GM21576 (cell line): ENCODE results near the gene KCNAB1.
A peak's percentile ranks its signal among the peaks of the same experiment; 100 is the strongest.

Experiments
- ATAC-seq: cut with Tn5 transposase; IDR thresholded peaks from one replicate; pipeline ENCODE4 v1.9.1; 2021; ENCODE audit warnings: mild to moderate bottlenecking, moderate library complexity; ENCODE audit not compliant: unreplicated experiment

The KCNAB1 gene

GRCh38 chr3:156305672-156306071 lies 185.3 kb downstream of the KCNAB1 start:
- no peak for ATAC-seq

- no peak for ATAC-seq
Measured at GRCh38 chr3:156307704-156308103, 187.3 kb downstream of the KCNAB1 start.

GRCh38 chr3:156311431-156311830 lies 191.1 kb downstream of the KCNAB1 start:
- no peak for ATAC-seq

- no peak for ATAC-seq
Measured at GRCh38 chr3:156311930-156312329, 191.6 kb downstream of the KCNAB1 start.

- ATAC-seq: no peak
Measured at GRCh38 chr3:156316076-156316475, 195.7 kb downstream of the KCNAB1 start.

GRCh38 chr3:156317462-156318074 lies 197.2 kb downstream of the KCNAB1 start:
- ATAC-seq: no peak

- ATAC-seq: no peak
Measured at GRCh38 chr3:156321945-156322344, 201.6 kb downstream of the KCNAB1 start.

- ATAC-seq: no peak
Measured at GRCh38 chr3:156323466-156323865, 203.1 kb downstream of the KCNAB1 start.

- ATAC-seq: no peak
Measured at GRCh38 chr3:156330415-156330814, 210.0 kb downstream of the KCNAB1 start.

GRCh38 chr3:156332304-156332703 lies 211.9 kb downstream of the KCNAB1 start:
- no peak for ATAC-seq

GRCh38 chr3:156334841-156335545 lies 214.6 kb downstream of the KCNAB1 start:
- ATAC-seq: no peak

GRCh38 chr3:156339491-156339890 lies 219.1 kb downstream of the KCNAB1 start:
- no peak for ATAC-seq

GRCh38 chr3:156341332-156341731 lies 221.0 kb downstream of the KCNAB1 start:
- no peak for ATAC-seq

GRCh38 chr3:156341831-156342416 lies 221.5 kb downstream of the KCNAB1 start:
- peak; percentile 100 for ATAC-seq

- no peak for ATAC-seq
Measured at GRCh38 chr3:156344215-156344614, 223.8 kb downstream of the KCNAB1 start.

- no peak for ATAC-seq
Measured at GRCh38 chr3:156349111-156349510, 228.7 kb downstream of the KCNAB1 start.

GRCh38 chr3:156349978-156350377 lies 229.6 kb downstream of the KCNAB1 start:
- no peak for ATAC-seq

- no peak for ATAC-seq
Measured at GRCh38 chr3:156350781-156351180, 230.4 kb downstream of the KCNAB1 start.

- no peak for ATAC-seq
Measured at GRCh38 chr3:156351783-156352182, 231.4 kb downstream of the KCNAB1 start.

GRCh38 chr3:156352728-156353127 lies 232.3 kb downstream of the KCNAB1 start:
- ATAC-seq: no peak

GRCh38 chr3:156353563-156353962 lies 233.2 kb downstream of the KCNAB1 start:
- no peak for ATAC-seq
